ENCODE measurements around the gene COQ10A.

The COQ10A gene

DNA sequence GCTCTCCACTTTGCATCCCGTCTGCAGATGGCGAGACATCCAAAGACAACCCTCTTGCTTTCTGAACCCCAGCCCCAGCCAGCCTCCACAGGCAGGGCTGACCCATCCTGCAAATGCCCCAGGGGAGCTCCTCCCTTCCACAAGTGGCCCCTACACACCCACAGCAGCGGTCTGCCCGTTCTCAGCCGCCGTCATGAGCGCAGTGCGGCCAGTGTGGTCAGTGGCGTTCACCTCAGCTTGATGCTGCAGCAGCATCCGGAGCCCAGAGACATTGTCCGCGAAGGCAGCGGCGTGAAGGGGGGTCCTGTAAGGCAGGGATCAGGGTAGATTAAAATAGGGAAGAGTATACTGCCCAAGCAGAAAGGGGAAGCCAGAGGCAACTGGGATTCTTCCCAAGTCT, 22.2 kb upstream of the COQ10A start:
- peaks cover 93% of the 10 kb centered on the region for H3K36me3 ChIP-seq (ENCODE audit: control insufficient read depth, insufficient read depth, low read length)
- H3K9me3 ChIP-seq (ENCODE audit: control insufficient read depth, insufficient read depth, low read length) = no peaks in the 10 kb centered on the region
- no peak overlapping the region for H3K27ac ChIP-seq (ENCODE audit: low read depth, low read length)
- no peak overlapping the region for H3K4me3 ChIP-seq (ENCODE audit: low read depth, low read length)
- H3K27me3 ChIP-seq (ENCODE audit: control insufficient read depth, insufficient read depth, low read length) = no peaks in the 10 kb centered on the region
- no peaks in the 10 kb centered on the region for H3K4me1 ChIP-seq (ENCODE audit: control insufficient read depth, insufficient read depth, low read length)
- no peak overlapping the region for H3K9ac ChIP-seq (ENCODE audit: low read depth, low read length)

DNA sequence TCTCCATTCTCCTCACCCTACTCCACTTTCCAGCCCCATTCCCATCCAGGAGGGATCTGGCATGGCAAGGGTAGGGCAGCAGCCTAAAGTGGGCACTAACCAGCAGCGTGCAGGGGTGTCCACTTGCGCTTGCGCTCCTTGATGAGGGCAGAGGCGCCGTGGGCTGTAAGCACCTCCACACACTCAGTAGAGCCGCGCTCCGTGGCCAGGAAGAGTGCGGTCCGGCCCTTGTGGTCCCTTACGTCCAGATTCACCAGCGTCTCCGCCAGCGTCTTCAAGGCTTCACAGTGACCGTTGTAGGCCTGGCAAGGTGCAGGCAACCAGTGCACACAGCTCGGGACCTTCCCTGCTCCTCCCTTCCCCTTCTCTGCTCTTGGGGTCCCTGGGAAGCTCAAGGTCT, 18.8 kb upstream of the COQ10A start:
- Histone ChIP-seq H3K27me3 (ENCODE audit: control insufficient read depth, insufficient read depth, low read length) (no peaks in the 10 kb centered on the region), H3K4me1 (ENCODE audit: control insufficient read depth, insufficient read depth, low read length) (no peaks in the 10 kb centered on the region), H3K9me3 (ENCODE audit: control insufficient read depth, insufficient read depth, low read length) (no peaks in the 10 kb centered on the region), H3K27ac (ENCODE audit: low read depth, low read length) (no peak overlapping the region), H3K36me3 (ENCODE audit: control insufficient read depth, insufficient read depth, low read length) (peaks cover 89% of the 10 kb centered on the region), H3K9ac (ENCODE audit: low read depth, low read length) (no peak overlapping the region), H3K4me3 (ENCODE audit: low read depth, low read length) (no peak overlapping the region)

DNA sequence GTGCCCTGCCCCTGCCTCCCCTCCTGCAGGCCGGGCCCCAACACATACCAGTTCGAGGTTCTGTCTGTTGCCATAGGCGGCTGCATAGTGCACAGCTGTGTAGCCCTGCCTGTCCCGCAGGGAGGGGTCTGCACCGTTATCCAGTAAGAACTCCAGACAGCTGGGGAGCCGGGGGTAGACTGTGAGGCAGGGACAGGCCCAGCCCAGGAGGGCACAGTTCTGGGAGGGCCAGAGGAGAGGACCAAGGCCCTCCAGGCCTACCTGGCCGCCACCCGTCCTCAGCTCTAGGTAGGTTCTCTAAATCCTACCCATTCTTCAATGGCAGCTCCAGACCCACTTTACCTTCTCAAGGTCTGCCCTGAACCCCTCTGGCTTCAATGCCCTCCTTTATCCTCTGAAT, 18.0 kb upstream of the COQ10A start:
- H3K9ac ChIP-seq (ENCODE audit: low read depth, low read length) = no peak overlapping the region
- H3K36me3 ChIP-seq (ENCODE audit: control insufficient read depth, insufficient read depth, low read length) = peaks cover 89% of the 10 kb centered on the region
- H3K4me1 ChIP-seq (ENCODE audit: control insufficient read depth, insufficient read depth, low read length) = no peaks in the 10 kb centered on the region
- no peak overlapping the region for H3K27ac ChIP-seq (ENCODE audit: low read depth, low read length)
- no peaks in the 10 kb centered on the region for H3K27me3 ChIP-seq (ENCODE audit: control insufficient read depth, insufficient read depth, low read length)
- no peak overlapping the region for H3K4me3 ChIP-seq (ENCODE audit: low read depth, low read length)
- H3K9me3 ChIP-seq (ENCODE audit: control insufficient read depth, insufficient read depth, low read length) = no peaks in the 10 kb centered on the region

DNA sequence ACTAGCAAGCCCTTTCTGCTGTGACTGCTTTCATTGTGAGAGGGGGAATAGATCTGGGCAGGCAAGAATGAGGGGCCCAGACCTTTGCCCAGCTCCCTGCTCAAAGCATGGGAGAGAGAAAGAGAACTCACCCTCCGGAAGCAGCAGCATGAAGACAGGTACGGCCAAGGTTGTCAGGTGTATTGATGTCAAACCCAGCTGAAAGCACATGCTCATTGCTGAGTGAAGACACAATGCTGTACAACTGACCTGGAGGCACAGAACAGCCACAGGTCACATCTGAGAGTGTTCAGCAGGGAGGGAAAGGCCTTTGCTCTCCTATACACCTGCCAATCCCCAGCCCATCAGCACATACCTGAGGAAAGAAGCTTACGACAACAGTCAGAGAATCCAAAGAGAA, 14.1 kb upstream of the COQ10A start:
- Histone ChIP-seq H3K9me3 (ENCODE audit: control insufficient read depth, insufficient read depth, low read length) (no peaks in the 10 kb centered on the region), H3K4me3 (ENCODE audit: low read depth, low read length) (no peak overlapping the region), H3K4me1 (ENCODE audit: control insufficient read depth, insufficient read depth, low read length) (peaks cover 13% of the 10 kb centered on the region), H3K36me3 (ENCODE audit: control insufficient read depth, insufficient read depth, low read length) (peaks cover 86% of the 10 kb centered on the region), H3K27me3 (ENCODE audit: control insufficient read depth, insufficient read depth, low read length) (no peaks in the 10 kb centered on the region), H3K9ac (ENCODE audit: low read depth, low read length) (no peak overlapping the region), H3K27ac (ENCODE audit: low read depth, low read length) (no peak overlapping the region)

DNA sequence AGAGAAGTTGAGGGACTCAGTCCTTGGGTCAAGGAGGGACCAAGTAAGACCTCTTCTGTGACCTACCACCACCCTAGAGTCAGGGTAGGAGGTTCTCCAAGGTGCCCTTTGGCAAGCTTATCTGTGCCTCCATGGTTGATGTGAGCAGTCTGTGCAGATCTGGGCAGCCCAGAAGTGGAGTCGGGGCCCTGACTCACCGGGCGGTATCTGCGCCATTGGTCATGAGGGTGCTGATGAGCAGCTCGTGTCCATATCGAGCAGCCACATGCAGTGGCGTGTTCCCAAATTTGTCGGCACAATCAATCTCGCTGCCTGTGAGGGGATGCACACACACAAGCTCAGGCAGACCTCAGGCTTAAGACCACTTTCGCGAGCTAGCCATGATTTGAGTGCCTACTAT, 13.7 kb upstream of the COQ10A start:
- H3K4me3 ChIP-seq (ENCODE audit: low read depth, low read length) = no peak overlapping the region
- H3K36me3 ChIP-seq (ENCODE audit: control insufficient read depth, insufficient read depth, low read length) = peaks cover 82% of the 10 kb centered on the region
- no peak overlapping the region for H3K9ac ChIP-seq (ENCODE audit: low read depth, low read length)
- H3K9me3 ChIP-seq (ENCODE audit: control insufficient read depth, insufficient read depth, low read length) = no peaks in the 10 kb centered on the region
- H3K27me3 ChIP-seq (ENCODE audit: control insufficient read depth, insufficient read depth, low read length) = no peaks in the 10 kb centered on the region
- H3K27ac ChIP-seq (ENCODE audit: low read depth, low read length) = no peak overlapping the region
- H3K4me1 ChIP-seq (ENCODE audit: control insufficient read depth, insufficient read depth, low read length) = peaks cover 13% of the 10 kb centered on the region

DNA sequence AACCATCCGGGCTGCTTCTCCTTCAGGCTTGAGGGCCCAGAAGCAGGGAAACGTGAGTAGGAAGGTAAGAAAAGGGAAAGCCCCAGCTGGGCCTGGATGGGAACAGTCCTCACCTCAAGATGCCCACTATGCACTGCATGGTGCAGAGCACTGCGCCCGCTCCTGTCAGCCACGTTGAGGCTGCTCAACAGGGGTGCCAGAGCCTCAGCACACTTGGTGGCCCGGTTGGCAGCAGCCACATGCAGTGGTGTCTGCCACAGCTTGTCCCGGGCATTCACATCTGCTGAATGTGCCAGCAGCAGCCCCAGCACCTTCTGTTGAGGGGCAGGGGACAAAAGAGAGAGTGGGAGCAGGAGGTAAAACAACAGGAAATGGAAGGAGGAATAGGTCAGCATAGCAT, 11.1 kb upstream of the COQ10A start:
- peaks cover 57% of the 10 kb centered on the region for H3K36me3 ChIP-seq (ENCODE audit: control insufficient read depth, insufficient read depth, low read length)
- H3K27ac ChIP-seq (ENCODE audit: low read depth, low read length) = no peak overlapping the region
- H3K4me3 ChIP-seq (ENCODE audit: low read depth, low read length) = no peak overlapping the region

DNA sequence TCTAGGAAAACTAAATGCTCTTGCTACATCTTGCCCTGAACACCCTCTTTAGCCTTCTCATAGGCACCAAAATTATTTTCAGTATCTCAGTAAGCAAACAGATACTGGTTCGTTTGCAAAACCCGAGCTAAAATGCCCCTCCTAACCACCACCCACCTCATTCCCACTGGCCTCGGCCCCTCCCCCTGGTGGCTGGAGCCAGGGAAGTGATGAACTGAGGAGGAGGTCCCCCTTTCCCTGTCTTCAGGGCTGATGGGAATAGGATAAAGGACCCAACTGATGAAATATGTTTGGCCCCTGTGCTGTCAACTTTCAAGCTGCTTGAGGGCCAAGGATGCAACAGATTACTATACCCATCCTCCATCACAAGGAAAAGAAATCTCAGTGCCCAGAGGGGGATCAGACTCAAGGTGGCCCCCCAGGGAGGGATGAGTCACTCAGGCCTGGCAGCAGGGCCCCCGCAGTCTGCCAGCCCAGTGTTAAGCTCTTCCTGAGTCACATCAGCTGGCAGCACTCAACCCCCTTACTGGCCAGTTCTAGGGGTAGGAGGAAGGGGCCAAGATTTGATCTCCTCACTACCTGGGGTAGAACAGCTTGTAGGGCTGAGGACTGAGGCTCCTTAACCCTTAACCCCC, 10.3 kb upstream of the COQ10A start:
- Histone ChIP-seq H3K36me3 (ENCODE audit: control insufficient read depth, insufficient read depth, low read length) (peaks cover 53% of the 10 kb centered on the region), H3K27ac (ENCODE audit: low read depth, low read length) (peak overlapping the region; percentile 67)

More for the DNA sequence above, 11.1 kb upstream of the COQ10A start:
- Histone ChIP-seq H3K9ac (ENCODE audit: low read depth, low read length) (no peak overlapping the region), H3K27me3 (ENCODE audit: control insufficient read depth, insufficient read depth, low read length) (no peaks in the 10 kb centered on the region), H3K9me3 (ENCODE audit: control insufficient read depth, insufficient read depth, low read length) (no peaks in the 10 kb centered on the region), H3K4me1 (ENCODE audit: control insufficient read depth, insufficient read depth, low read length) (peaks cover 17% of the 10 kb centered on the region)

DNA sequence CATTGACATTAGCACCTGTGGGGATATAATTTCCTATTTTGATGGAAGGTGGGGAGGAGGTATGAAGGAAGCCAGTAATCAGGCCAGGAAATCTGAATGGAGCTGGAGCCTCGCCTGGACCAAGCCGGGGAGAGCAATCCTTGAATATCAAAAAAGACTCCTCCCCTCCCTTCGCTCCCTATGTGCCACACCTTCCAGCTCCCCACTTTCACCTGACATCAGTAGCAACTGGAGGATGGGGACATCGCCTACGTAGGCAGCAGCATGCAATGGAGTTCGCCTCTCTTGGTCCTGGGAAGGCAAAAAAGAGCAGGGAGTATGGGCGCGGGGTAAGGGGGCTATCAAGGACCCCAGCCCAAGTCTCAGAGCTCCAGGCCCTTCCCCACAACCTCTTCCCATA, 9.7 kb upstream of the COQ10A start:
- H3K4me1 ChIP-seq (ENCODE audit: control insufficient read depth, insufficient read depth, low read length) = peaks cover 17% of the 10 kb centered on the region
- no peaks in the 10 kb centered on the region for H3K9me3 ChIP-seq (ENCODE audit: control insufficient read depth, insufficient read depth, low read length)
- peak overlapping the region; percentile 85 for H3K4me3 ChIP-seq (ENCODE audit: low read depth, low read length)
- no peaks in the 10 kb centered on the region for H3K27me3 ChIP-seq (ENCODE audit: control insufficient read depth, insufficient read depth, low read length)
- H3K27ac ChIP-seq (ENCODE audit: low read depth, low read length) = peak overlapping the region; percentile 67
- H3K36me3 ChIP-seq (ENCODE audit: control insufficient read depth, insufficient read depth, low read length) = peaks cover 46% of the 10 kb centered on the region
- H3K9ac ChIP-seq (ENCODE audit: low read depth, low read length) = no peak overlapping the region

More for the DNA sequence above, 10.3 kb upstream of the COQ10A start:
- Histone ChIP-seq H3K9me3 (ENCODE audit: control insufficient read depth, insufficient read depth, low read length) (no peaks in the 10 kb centered on the region), H3K27me3 (ENCODE audit: control insufficient read depth, insufficient read depth, low read length) (no peaks in the 10 kb centered on the region), H3K9ac (ENCODE audit: low read depth, low read length) (no peak overlapping the region), H3K4me3 (ENCODE audit: low read depth, low read length) (peak overlapping the region; percentile 85), H3K4me1 (ENCODE audit: control insufficient read depth, insufficient read depth, low read length) (peaks cover 17% of the 10 kb centered on the region)

DNA sequence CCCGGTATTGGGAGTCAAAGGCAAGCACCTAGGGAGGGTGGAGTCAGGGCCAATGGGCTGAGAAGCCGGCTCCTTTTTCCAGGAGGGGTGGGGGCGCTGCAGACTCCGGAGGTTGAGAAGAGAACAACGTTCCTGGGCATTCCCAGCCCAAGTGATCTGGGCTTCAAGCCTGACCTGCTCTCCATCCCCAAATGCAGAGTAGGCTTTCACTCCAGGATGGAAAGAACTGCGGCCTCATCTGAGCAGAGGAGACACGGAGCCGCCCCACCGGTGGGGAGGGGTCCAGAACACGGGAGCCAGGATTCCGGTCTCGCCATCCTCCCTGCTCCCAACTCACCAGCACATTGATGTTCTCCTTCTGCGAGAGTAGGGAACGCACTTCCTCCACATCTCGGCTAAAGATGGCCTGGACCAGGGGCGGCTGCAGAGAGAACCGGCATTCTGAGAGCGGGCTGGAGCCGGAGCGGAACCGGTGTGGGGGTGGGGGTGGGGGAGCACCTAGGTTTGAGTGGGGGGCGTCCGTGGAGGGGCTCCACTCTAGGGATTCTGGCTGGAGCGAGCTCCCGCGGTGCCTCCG, 9.2 kb upstream of the COQ10A start:
- Histone ChIP-seq H3K9ac (ENCODE audit: low read depth, low read length) (peak overlapping the region; percentile 30; the same call in 1 of the 2 replicates), H3K9me3 (ENCODE audit: control insufficient read depth, insufficient read depth, low read length) (no peaks in the 10 kb centered on the region), H3K27ac (ENCODE audit: low read depth, low read length) (peak overlapping the region; percentile 67), H3K4me3 (ENCODE audit: low read depth, low read length) (peak overlapping the region; percentile 85), H3K36me3 (ENCODE audit: control insufficient read depth, insufficient read depth, low read length) (peaks cover 41% of the 10 kb centered on the region), H3K4me1 (ENCODE audit: control insufficient read depth, insufficient read depth, low read length) (peaks cover 17% of the 10 kb centered on the region), H3K27me3 (ENCODE audit: control insufficient read depth, insufficient read depth, low read length) (no peaks in the 10 kb centered on the region)

DNA sequence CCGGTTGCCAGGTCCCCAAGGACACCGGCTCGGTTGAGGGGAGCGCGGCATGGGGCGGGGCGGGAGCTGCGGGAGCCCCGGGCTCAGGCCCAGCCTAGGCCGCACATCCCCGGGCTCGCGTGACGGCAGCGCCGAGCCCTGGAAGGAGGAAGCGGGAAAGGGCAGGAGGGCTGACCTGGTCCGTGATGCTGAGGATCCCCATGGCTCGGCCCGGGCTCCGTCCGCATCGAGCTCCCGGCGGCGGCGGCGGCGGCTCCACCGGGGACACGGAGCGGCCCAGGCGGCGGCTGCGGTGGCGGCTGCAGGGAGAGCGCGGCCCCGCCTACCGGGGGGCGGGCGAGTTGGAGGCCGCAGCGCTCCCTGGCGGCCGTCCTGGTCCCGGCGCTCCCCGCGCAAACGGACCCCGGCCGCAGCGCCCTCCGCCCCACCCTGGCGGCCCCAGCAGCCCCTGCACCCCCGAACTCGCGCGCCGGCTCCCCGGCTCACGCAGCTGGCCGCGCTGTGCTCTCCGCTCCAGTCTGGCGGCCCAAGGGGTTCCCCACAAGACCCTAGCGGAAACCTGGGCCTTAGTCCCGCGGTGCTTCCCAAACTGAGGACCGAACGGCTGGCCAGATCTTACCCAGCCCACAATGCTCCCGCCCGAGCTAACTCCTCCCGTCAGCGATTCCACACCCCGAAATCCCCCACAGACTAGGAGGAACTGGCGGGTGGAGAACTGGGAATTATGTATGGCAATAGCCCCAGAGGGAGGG, 8.5 kb upstream of the COQ10A start, which contains the start of gene ANKRD52:
Gene ANKRD52 (minus strand): TSS at position 317 of the 752 bp plus-strand sequence. CDS start 115 bp downstream, at position 202.
- H3K9me3 ChIP-seq (ENCODE audit: control insufficient read depth, insufficient read depth, low read length) = no peaks in the 10 kb centered on the region
- peak within 1 kb of the TSS; percentile 85 for H3K4me3 ChIP-seq (ENCODE audit: low read depth, low read length)
- peak within 1 kb of the TSS; percentile 66 for H3K9ac ChIP-seq (ENCODE audit: low read depth, low read length)
- peak within 1 kb of the TSS; percentile 67 for H3K27ac ChIP-seq (ENCODE audit: low read depth, low read length)
- H3K4me1 ChIP-seq (ENCODE audit: control insufficient read depth, insufficient read depth, low read length) = peaks cover 17% of the 10 kb centered on the region
- peaks cover 35% of the 10 kb centered on the region for H3K36me3 ChIP-seq (ENCODE audit: control insufficient read depth, insufficient read depth, low read length)
- no peaks in the 10 kb centered on the region for H3K27me3 ChIP-seq (ENCODE audit: control insufficient read depth, insufficient read depth, low read length)

DNA sequence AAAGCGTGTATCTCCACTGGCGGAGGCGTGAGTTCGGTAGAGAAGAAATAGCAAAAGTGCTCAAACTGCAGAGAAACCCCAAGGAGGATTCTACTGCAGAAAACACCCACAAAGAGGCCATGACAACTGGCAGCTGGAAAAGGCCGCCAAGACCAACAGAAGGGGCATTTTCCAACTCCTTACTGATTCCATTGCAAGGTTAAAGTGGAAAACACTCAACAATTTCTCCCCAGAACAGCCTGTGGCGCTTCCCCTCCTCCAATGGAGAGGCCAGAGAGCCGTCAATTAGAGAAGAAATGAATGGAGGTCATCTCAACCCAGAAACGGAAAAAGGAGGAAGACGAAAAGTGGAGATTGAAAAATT, 7.9 kb upstream of the COQ10A start:
- Histone ChIP-seq H3K36me3 (ENCODE audit: control insufficient read depth, insufficient read depth, low read length) (peaks cover 29% of the 10 kb centered on the region), H3K9me3 (ENCODE audit: control insufficient read depth, insufficient read depth, low read length) (no peaks in the 10 kb centered on the region), H3K4me1 (ENCODE audit: control insufficient read depth, insufficient read depth, low read length) (peaks cover 17% of the 10 kb centered on the region), H3K27me3 (ENCODE audit: control insufficient read depth, insufficient read depth, low read length) (no peaks in the 10 kb centered on the region), H3K27ac (ENCODE audit: low read depth, low read length) (peak overlapping the region; percentile 50), H3K9ac (ENCODE audit: low read depth, low read length) (peak overlapping the region; percentile 66; the same call in 1 of the 2 replicates), H3K4me3 (ENCODE audit: low read depth, low read length) (peak overlapping the region; percentile 85)

Measured in HUES48 (cell line).